ENCODE results near the gene MTA1.

Gene MTA1

DNA sequence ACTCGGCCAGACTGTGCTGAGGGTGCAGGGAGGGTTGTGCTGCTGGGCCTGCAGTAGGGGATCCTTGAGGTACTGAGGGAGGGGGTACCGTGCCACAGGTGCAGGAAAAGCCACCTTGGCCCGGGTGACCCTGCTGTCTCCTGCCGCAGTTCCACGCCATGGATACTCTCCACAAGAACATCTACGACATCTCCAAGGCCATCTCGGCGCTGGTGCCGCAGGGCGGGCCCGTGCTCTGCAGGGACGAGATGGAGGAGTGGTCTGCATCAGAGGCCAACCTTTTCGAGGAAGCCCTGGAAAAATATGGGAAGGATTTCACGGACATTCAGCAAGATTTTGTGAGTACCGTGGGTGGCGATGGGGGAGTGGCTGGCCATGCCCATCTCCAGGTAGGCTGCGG lies 41.0 kb downstream of the MTA1 start:
- Histone ChIP-seq H3K4me3 (replicated peaks; ENCODE audit: insufficient read depth, low read length) (no peak overlapping the region), H3K27ac (replicated peaks) (no peak overlapping the region), H3K27me3 (ENCODE audit: insufficient read depth, poor library complexity, severe bottlenecking) (no peaks in the 10 kb centered on the region)
- TF ChIP-seq GABPA (IDR thresholded peaks at IDR 0.05; ENCODE audit: low read depth) (no peak), SPI1 (IDR thresholded peaks at IDR 0.05; ENCODE audit: borderline replicate concordance, low read depth) (no peak)
- TF ChIP-seq, protein P1, sequence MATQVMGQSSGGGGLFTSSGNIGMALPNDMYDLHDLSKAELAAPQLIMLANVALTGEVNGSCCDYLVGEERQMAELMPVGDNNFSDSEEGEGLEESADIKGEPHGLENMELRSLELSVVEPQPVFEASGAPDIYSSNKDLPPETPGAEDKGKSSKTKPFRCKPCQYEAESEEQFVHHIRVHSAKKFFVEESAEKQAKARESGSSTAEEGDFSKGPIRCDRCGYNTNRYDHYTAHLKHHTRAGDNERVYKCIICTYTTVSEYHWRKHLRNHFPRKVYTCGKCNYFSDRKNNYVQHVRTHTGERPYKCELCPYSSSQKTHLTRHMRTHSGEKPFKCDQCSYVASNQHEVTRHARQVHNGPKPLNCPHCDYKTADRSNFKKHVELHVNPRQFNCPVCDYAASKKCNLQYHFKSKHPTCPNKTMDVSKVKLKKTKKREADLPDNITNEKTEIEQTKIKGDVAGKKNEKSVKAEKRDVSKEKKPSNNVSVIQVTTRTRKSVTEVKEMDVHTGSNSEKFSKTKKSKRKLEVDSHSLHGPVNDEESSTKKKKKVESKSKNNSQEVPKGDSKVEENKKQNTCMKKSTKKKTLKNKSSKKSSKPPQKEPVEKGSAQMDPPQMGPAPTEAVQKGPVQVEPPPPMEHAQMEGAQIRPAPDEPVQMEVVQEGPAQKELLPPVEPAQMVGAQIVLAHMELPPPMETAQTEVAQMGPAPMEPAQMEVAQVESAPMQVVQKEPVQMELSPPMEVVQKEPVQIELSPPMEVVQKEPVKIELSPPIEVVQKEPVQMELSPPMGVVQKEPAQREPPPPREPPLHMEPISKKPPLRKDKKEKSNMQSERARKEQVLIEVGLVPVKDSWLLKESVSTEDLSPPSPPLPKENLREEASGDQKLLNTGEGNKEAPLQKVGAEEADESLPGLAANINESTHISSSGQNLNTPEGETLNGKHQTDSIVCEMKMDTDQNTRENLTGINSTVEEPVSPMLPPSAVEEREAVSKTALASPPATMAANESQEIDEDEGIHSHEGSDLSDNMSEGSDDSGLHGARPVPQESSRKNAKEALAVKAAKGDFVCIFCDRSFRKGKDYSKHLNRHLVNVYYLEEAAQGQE (IDR thresholded peaks at IDR 0.05; ENCODE audit: insufficient replicate concordance, low read depth), result no peak
- DNase-seq (ENCODE audit: low read depth in 1 of 2, low spot score in 1 of 2), result no peak

DNA sequence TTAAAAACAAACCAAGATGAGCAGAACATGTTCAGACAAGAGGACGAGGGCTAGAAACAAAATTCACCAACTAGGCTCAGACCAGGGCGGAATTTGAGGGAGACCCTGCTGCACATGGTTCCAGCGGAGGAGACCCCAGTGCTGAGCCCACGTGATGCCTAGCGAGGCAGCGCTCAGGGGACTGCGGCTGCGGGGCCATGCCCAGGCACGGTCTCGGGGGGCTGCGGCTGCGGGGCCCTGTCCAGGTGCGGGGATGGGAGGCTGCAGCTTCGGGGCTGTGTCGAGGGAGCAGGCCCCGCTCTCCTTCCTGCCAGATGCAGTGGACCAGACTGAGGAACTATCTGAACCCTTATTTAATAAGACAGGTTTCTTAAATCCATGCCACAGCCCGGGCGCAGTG lies 42.3 kb downstream of the MTA1 start:
- Histone ChIP-seq H3K27me3 (ENCODE audit: insufficient read depth, poor library complexity, severe bottlenecking) (no peaks in the 10 kb centered on the region), H3K4me3 (replicated peaks; ENCODE audit: insufficient read depth, low read length) (no peak overlapping the region), H3K27ac (replicated peaks) (no peak overlapping the region)
- TF ChIP-seq, protein P2, sequence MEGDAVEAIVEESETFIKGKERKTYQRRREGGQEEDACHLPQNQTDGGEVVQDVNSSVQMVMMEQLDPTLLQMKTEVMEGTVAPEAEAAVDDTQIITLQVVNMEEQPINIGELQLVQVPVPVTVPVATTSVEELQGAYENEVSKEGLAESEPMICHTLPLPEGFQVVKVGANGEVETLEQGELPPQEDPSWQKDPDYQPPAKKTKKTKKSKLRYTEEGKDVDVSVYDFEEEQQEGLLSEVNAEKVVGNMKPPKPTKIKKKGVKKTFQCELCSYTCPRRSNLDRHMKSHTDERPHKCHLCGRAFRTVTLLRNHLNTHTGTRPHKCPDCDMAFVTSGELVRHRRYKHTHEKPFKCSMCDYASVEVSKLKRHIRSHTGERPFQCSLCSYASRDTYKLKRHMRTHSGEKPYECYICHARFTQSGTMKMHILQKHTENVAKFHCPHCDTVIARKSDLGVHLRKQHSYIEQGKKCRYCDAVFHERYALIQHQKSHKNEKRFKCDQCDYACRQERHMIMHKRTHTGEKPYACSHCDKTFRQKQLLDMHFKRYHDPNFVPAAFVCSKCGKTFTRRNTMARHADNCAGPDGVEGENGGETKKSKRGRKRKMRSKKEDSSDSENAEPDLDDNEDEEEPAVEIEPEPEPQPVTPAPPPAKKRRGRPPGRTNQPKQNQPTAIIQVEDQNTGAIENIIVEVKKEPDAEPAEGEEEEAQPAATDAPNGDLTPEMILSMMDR (IDR thresholded peaks at IDR 0.05; ENCODE audit: insufficient read depth, low read length), result no peak
- TF ChIP-seq POLR2AphosphoS5 (IDR thresholded peaks at IDR 0.05; ENCODE audit: low read depth) (no peak), GABPA (IDR thresholded peaks at IDR 0.05; ENCODE audit: low read depth) (no peak), SPI1 (IDR thresholded peaks at IDR 0.05; ENCODE audit: borderline replicate concordance, low read depth) (no peak)
- TF ChIP-seq, protein P1 (IDR thresholded peaks at IDR 0.05; ENCODE audit: insufficient replicate concordance, low read depth), result no peak
- DNase-seq (ENCODE audit: low read depth in 1 of 2, low spot score in 1 of 2), result no peak

DNA sequence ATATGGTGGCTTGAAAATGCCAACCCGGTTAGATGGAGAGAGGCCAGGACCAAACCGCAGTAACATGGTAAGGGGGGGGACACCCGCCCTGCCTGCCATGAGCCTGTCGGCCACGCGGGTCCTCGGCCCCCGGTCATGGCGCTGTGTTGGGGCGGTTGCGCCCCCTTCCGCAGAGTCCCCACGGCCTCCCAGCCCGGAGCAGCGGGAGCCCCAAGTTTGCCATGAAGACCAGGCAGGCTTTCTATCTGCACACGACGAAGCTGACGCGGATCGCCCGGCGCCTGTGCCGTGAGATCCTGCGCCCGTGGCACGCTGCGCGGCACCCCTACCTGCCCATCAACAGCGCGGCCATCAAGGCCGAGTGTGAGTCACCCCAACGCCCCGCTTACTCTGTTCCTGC lies 44.9 kb downstream of the MTA1 start:
- Histone ChIP-seq H3K4me3 (replicated peaks; ENCODE audit: insufficient read depth, low read length) (no peak overlapping the region), H3K27ac (replicated peaks) (no peak overlapping the region), H3K27me3 (ENCODE audit: insufficient read depth, poor library complexity, severe bottlenecking) (no peaks in the 10 kb centered on the region)
- TF ChIP-seq, protein P1 (IDR thresholded peaks at IDR 0.05; ENCODE audit: insufficient replicate concordance, low read depth), result no peak
- TF ChIP-seq, protein P2 (IDR thresholded peaks at IDR 0.05; ENCODE audit: insufficient read depth, low read length), result no peak
- no peak for TF ChIP-seq POLR2AphosphoS5 (IDR thresholded peaks at IDR 0.05; ENCODE audit: low read depth)
- TF ChIP-seq GABPA (IDR thresholded peaks at IDR 0.05; ENCODE audit: low read depth), result no peak
- TF ChIP-seq SPI1 (IDR thresholded peaks at IDR 0.05; ENCODE audit: borderline replicate concordance, low read depth), result no peak
- no peak for DNase-seq (ENCODE audit: low read depth in 1 of 2, low spot score in 1 of 2)

Measured in HL-60 (cell line).